ENCODE measurements around the gene SETBP1.
A peak's percentile ranks its signal among the peaks of the same experiment; 100 is the strongest.

SETBP1 gene

DNA sequence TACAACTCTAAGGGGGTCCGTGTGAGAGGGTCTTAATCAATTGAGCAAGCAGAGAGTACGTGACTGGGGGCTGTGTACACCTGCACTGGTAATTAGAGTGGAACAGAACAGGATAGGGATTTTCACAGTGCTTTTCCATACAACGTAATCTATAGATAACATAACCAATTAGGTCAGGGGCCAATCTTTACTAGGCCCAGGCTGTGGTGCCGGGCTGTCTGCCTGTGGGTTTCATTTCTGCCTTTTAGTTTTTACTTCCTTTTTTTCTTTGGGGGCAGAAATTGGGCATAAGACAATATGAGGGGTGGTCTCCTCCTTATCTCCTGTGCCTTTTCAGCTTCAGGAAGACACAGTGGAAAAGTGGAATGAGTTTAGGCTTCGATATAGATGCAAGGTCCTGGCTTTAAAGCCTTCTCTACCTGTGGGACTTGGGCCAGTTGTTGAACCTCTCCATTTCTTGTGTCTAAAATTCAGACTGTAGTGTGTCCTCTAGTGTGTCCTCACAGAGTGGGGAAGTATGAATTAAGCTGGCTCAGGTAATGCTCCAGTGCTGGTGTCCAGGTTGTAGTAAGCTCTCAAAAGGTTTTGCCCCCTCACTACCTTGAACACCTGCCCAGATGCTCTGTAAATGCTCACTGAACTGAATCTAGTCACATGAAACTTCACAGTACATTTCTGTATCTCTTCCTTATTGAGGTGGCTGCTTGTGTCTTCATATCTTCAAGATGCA lies 422.8 kb downstream of the SETBP1 start:
- peak; percentile 66 for DNase-seq (ENCODE audit: low read depth)
- TF ChIP-seq, protein P1, sequence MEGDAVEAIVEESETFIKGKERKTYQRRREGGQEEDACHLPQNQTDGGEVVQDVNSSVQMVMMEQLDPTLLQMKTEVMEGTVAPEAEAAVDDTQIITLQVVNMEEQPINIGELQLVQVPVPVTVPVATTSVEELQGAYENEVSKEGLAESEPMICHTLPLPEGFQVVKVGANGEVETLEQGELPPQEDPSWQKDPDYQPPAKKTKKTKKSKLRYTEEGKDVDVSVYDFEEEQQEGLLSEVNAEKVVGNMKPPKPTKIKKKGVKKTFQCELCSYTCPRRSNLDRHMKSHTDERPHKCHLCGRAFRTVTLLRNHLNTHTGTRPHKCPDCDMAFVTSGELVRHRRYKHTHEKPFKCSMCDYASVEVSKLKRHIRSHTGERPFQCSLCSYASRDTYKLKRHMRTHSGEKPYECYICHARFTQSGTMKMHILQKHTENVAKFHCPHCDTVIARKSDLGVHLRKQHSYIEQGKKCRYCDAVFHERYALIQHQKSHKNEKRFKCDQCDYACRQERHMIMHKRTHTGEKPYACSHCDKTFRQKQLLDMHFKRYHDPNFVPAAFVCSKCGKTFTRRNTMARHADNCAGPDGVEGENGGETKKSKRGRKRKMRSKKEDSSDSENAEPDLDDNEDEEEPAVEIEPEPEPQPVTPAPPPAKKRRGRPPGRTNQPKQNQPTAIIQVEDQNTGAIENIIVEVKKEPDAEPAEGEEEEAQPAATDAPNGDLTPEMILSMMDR (IDR thresholded peaks at IDR 0.05; ENCODE audit: insufficient read depth, low read depth, low read length, missing control alignments): no peak
- H3K4me3 ChIP-seq (ENCODE audit: low read depth, low read length): no peak overlapping the region

DNA sequence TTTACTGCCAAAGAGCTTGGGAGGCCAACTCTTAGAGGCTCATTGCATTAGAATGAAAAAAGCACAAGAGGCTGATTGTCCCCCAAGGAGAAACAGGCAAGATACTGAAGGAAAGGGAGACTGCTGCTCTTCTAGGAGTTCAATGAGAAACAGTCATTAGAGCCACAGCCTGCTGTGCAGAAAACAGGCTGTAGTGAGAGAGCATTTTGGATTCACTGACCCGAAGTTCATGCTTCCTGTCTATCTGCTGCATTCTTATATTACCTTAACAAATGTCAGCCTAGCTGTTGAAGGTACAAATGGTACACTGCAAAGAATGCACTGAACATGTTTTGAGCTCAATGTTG lies 423.3 kb downstream of the SETBP1 start:
- H3K4me3 ChIP-seq (ENCODE audit: low read depth, low read length): no peak overlapping the region
- DNase-seq (ENCODE audit: low read depth): no peak
- TF ChIP-seq, protein P1 (IDR thresholded peaks at IDR 0.05; ENCODE audit: insufficient read depth, low read depth, low read length, missing control alignments): no peak

DNA sequence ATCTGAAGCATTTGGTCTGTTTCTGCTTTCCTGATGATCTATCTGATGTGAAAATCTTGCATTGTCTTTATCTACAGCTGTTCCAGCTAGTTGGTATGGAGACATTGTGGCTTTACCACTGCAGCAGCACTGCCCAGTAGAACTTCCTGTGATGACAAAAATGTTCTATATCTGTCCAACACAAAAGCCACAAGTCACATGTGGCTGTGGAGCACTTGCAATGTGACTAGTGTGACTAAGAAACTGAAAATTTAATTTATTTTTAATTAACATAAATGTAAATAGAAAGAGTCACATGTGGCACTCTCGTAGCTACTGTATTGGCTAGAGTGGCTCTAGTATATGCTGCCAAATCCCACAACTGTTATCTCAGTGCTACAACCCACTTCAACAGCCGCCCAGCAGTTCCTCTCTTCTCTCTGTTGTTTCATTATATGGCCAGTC lies 425.7 kb downstream of the SETBP1 start:
- DNase-seq (ENCODE audit: low read depth): peak; percentile 91
- H3K4me3 ChIP-seq (ENCODE audit: low read depth, low read length): no peak overlapping the region
- TF ChIP-seq, protein P1 (IDR thresholded peaks at IDR 0.05; ENCODE audit: insufficient read depth, low read depth, low read length, missing control alignments): no peak

DNA sequence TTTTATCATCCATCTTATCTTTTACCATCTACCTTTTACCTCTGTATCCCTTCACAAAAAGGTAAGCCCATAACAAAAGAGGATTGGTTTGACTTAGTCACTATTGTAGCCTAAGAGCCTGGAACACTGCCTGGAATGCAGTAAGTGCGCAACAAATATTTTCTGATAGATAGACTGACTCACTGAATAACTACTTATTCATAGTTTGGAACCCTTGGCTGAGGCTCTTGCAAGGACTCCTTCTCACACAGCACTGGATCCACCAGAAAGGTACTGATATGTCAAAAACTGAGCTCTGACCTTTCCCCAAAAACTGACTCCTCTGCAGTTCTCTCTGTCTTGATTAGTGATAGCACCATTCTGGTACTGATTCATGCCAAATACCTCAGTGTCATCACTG lies 426.7 kb downstream of the SETBP1 start:
- H3K4me3 ChIP-seq (ENCODE audit: low read depth, low read length): no peak overlapping the region
- TF ChIP-seq, protein P1 (IDR thresholded peaks at IDR 0.05; ENCODE audit: insufficient read depth, low read depth, low read length, missing control alignments): no peak
- no peak for DNase-seq (ENCODE audit: low read depth)

DNA sequence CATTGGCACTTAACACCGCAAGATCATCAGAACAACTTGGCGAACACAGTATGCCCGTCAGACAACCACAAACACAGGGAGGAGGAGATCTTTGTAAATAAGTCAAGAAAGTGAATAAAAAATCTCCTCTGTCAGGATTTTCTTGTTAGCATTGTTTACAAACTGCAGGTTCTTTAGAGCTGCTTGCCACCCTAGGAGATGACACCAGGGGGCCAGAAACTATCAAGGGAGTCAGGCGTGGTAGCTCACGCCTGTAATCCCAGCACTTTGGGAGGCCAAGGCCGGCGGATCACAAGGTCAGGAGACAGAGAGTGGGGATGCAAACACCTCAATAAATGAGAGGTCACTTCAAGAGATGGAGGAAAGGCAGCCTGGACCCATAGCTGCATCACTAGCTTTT lies 428.1 kb downstream of the SETBP1 start:
- DNase-seq (ENCODE audit: low read depth): no peak
- TF ChIP-seq, protein P1 (IDR thresholded peaks at IDR 0.05; ENCODE audit: insufficient read depth, low read depth, low read length, missing control alignments): no peak
- no peak overlapping the region for H3K4me3 ChIP-seq (ENCODE audit: low read depth, low read length)

DNA sequence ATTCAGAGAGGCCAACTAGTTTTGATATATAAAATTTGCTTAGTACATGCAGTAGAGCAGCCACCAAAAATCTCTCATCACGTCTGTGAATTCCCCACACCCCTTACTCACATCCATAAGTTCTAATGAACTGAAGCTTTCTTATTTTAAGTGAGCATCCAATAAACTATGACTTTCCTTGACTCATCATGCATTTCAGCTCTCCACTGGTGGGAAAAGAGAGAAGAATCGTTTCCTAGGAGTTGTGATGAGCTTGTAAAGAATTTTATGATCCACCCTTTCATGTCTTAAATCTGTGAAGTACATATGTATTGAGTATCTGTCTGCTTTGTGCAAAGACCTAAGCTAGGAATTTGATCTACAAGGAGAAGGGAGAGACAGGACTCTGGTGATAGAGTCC lies 428.6 kb downstream of the SETBP1 start:
- TF ChIP-seq, protein P1 (IDR thresholded peaks at IDR 0.05; ENCODE audit: insufficient read depth, low read depth, low read length, missing control alignments): no peak
- no peak overlapping the region for H3K4me3 ChIP-seq (ENCODE audit: low read depth, low read length)
- no peak for DNase-seq (ENCODE audit: low read depth)

DNA sequence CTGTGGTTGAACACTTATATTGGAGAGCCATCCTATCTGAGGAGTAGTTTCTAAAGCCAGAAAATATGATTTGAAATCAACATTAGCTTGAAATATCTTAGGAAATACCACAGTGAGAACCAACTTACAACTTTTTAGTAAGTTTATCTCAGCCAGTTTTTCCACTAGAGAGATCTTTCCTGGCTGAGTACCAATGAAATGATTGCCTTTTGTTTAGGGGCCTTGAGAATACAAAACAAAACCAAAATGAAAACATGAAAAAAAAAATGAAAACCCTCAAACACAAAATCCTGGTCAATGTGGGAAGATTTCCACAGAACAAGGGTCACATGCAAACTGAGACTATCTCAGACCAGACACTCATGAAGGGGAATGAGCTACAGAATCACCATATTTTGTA lies 429.0 kb downstream of the SETBP1 start:
- no peak for DNase-seq (ENCODE audit: low read depth)
- TF ChIP-seq, protein P1 (IDR thresholded peaks at IDR 0.05; ENCODE audit: insufficient read depth, low read depth, low read length, missing control alignments): no peak
- no peak overlapping the region for H3K4me3 ChIP-seq (ENCODE audit: low read depth, low read length)
